GM21717 (cell line): ENCODE data around the gene PTCHD4.
"Not testable (repeated sequence)": the region's sequence is repeated elsewhere in the genome, so short reads cannot be mapped to it uniquely, and the experiment has no call there.

Experiments
- ATAC-seq: cut with Tn5 transposase; IDR thresholded peaks from one replicate; pipeline ENCODE4 v1.9.1; 2021; ENCODE audit warnings: mild to moderate bottlenecking, moderate library complexity; ENCODE audit not compliant: unreplicated experiment

Gene PTCHD4

DNA sequence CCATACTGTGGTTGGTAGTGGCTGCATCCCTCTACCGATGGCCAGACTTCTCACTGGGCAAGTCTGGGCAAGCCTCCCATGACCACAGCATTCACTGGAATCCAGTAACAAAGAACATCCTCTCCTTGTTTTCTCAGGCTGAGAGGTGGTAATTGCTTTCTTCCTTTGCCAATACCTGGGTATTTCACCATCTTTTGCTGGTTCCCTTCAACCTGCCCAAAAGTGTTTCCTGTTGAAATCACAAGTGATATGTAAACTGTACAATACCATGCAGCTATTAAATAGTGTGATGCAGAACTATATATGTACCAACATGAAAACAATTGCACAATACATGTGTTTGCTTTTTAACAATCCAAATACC lies at the start of gene PTCHD4:
PTCHD4 (minus strand) TSS at position 55 of the 364 bp plus-strand sequence. CDS start 42,240 bp downstream, outside the sequence.
- ATAC-seq, result no peak

- ATAC-seq, result no peak
These were observed 40.1 kb upstream of the PTCHD4 start for GRCh38 chr6:48151142-48151541.

DNA sequence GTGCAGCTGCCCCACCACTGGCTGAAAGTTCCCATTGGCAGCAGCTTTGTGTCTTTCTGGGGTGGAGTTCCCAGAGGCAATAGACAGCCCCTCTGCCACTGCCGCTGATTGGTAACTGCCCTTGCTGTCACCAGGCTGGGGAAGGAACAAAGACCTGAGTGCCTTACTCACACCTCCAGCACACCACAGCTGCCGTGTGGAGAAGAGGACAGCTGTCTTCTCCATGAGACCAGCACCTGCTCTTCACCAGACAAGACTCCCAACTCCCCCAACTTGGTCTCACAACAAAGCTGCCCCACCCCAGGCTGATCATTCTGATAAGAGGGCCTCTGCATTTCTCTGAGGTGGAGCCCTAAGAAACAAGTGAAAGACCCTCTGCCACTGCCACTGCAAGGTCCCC lies 39.7 kb upstream of the PTCHD4 start:
- ATAC-seq, result no peak

- ATAC-seq, result no peak
These were observed 36.1 kb upstream of the PTCHD4 start for GRCh38 chr6:48147051-48147450.

- ATAC-seq, result no peak
These were observed 33.0 kb upstream of the PTCHD4 start for GRCh38 chr6:48144021-48144420.

DNA sequence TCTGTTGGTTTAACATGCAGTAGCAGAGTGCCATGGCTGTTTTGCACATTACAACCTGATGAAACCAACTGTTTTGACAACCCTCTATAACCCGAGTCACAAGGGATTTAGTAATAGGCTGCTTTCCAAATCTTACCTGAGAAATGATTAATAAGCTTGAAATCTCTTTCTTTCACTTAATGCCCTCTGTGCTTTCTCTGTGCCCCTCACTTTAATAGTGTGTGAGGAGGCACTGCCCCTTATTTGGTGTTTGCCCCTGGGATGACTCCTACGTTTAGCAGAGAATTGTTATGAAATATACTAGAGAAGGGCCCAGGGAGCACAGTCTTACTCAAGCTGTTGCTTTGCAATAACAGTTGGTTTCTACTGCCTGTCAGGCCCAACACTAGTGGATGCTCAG lies 31.0 kb upstream of the PTCHD4 start:
- ATAC-seq, result no peak

DNA sequence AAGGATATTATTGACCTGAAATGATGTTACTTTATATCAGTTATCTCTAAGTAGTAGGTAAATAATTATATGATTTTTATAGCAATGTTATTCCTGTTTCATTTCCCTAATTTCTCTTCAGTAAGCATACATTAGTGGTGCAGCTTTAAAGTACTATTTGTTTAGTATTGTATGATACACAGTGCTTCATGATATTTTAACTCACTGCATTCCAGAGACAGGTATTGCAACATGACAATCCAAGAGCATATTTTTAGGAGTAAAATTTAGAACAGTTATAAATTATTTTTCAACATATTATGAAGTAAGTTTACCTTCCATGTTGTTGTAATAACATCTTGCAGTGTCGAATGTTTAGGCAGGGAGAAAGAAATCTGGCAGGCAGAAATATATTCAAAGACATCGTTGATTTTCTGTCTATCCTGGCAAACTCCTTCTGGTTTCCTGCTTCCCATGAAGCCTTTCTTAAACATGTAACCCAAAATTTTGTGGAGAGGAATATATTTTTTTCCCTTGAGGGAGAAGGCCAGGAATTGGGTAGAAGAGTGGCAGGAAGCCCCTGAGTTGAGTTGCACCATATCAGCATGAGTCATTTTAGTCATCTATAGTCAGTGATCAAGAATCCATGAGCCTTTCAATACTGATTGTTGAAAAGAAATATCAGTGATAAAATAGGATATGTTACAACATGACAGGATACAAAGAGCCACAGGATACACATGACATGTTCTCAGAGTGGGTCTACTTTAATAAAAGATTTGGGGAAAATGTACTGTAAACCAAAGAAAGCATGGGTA lies 29.0 kb upstream of the PTCHD4 start:
- no peak for ATAC-seq

- ATAC-seq, result no peak
These were observed 25.9 kb upstream of the PTCHD4 start for GRCh38 chr6:48136856-48137255.

GRCh38 chr6:48135323-48136084 lies 24.5 kb upstream of the PTCHD4 start:
- no peak for ATAC-seq

- ATAC-seq, result no peak
These were observed 23.2 kb upstream of the PTCHD4 start for GRCh38 chr6:48134246-48134645.

GRCh38 chr6:48123601-48124000 lies 12.6 kb upstream of the PTCHD4 start:
- no peak for ATAC-seq

DNA sequence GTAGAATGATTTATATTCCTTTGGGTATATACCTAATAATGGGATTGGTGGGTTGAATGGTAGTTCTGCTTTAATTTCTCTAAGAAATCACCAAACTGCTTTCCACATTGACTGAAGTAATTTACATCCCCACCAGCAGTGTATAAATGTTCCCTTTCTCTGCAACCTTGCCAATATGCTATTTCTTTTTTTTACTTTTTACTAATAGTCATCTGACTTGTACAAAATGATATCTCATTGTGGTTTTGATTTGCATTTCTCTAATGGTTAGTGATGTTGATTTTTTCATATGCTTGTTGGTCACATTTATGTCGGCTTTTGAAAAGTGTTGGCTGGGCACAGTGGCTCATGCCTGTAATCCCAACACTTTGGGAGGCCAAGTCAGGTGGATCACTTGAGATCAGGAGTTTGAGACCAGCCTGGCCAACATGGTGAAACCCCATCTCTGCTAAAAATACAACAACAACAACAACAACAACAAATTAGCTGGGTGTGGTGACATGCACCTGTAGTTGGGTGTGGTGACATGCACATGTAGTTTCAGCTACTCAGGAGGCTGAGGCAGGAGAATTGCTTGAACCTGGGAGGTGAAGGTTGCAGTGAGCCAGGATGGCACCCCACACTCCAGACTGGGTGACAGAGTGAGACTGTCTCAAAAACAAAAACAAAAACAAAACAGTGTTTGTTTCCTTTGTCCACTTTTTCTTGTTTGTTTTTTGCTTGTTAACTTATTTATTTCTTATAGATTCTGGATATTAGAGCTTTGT lies 11.2 kb upstream of the PTCHD4 start:
- not testable (repeated sequence) for ATAC-seq

GRCh38 chr6:48116699-48117645 lies 6.0 kb upstream of the PTCHD4 start:
- no peak for ATAC-seq

- ATAC-seq, result no peak
These were observed 2.1 kb upstream of the PTCHD4 start for GRCh38 chr6:48113130-48113529.

DNA sequence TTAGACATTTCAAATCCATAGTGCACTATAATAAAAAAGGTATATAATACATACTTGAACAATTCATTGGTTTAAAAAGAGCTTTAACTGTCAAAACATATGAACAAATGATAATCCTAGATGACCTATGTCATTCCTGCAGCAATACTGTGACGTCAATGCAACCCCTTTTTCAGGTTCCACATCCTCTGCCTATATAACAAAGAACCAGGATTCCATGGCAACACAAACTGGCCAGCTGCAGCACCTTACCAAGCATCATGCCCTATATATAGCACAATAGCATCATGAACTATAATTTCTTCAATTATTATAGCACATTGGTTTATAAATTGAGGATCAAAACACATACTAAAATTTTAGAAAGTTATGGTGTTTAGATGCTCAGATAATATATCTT lies 578 bp upstream of the PTCHD4 start:
- ATAC-seq, result peak; percentile 61

- no peak for ATAC-seq
These were observed 408 bp downstream of the PTCHD4 start for GRCh38 chr6:48110436-48111142.

DNA sequence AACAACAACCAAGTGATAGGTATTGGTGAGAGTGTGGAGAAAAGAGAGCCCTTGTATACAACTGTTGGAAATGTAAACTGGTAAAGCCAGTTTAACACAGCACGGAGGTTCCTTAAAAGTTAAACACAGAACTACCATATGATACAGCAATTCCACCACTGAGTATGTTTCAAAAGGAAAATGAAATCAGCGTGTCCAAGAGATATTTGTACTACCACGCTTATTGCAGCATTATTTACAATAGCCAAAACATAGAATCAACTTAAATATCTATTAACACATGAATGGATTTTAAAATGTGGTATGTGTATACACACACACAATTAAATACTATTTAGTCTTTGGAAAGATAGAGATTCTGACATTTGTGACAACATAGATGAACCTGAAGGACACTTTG lies 1.1 kb downstream of the PTCHD4 start:
- ATAC-seq, result no peak

DNA sequence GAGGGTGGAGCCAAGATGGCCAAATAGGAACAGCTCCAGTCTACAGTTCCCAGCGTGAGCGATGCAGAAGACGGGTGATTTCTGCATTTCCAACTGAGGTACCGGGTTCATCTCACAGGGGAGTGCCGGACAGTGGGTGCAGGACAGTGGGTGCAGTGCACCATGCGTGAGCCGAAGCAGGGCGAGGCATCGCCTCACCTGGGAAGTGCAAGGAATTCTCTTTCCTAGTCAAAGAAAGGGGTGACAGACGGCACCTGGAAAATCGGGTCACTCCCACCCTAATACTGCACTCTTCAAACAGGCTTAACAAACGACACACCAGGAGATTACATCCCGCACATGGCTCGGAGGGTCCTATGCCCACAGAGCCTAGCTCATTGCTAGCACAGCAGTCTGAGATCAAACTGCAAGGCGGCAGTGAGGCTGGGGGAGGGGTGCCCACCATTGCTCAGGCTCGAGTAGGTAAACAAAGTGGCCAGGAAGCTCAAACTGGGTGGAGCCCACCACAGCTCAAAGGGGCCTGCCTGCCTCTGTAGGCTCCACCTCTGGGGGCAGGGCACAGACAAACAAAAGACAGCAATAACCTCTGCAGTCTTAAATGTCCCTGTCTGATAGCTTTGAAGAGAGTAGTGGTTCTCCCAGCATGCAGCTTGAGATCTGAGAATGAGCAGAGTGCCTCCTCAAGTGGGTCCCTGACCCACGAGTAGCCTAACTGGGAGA lies 8.4 kb downstream of the PTCHD4 start:
- not testable (repeated sequence) for ATAC-seq

DNA sequence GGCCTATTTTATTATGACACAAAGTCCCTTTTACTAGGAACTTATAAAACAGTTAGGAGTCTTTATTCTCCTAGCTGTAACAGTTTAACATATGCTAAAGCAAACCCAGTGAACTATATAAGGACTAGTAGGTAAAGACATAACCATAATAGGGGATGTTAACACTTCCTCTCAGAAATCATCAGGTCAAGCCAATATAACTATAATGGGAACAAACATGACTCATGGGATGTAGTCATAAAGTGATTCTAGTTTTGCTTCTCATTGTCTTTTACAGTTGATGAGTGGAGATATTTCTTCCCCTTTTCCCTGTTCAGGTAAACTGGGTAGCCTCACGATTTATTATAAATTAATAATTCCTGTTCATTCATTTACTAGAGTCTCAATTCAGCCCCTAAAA lies 9.7 kb downstream of the PTCHD4 start:
- peak; percentile 92 for ATAC-seq
